CD14-positive monocyte (primary cell): ENCODE data around the gene STEAP3. TPM values are rescaled to one million over a fixed set of nuclear protein-coding genes. Genes with fewer than 3 reads are reported as not detected.

Source experiments
- DNase-seq, 3 donors: peaks; one replicate each; pipeline ENCODE4 v3.0.0-alpha.2; 2011 to 2022
- H2AFZ ChIP-seq: 2 replicates; pipeline ENCODE4 v1.6.0; 2012; ENCODE audit warnings: mild to moderate bottlenecking, low read depth, low read length, inconsistent platforms; ENCODE audit not compliant: insufficient read depth, poor library complexity, severe bottlenecking
- H3K27ac ChIP-seq, 2 donors: 1 replicate in 1 of 2; 2 replicates in 1 of 2; pipeline ENCODE4 v1.5.1; 2012 to 2013; ENCODE audit warnings: low read length in 2 of 2, control low read depth in 1 of 2, inconsistent platforms in 1 of 2, low read depth in 1 of 2, mild to moderate bottlenecking in 1 of 2
- H3K27me3 ChIP-seq, 2 donors: one replicate each; pipeline versions ENCODE4 v1.6.0 to v1.6.1; 2011 to 2013; ENCODE audit warnings: low read length in 2 of 2; ENCODE audit not compliant: control insufficient read depth in 2 of 2, insufficient read depth in 2 of 2
- H3K36me3 ChIP-seq, 2 donors: replicated peaks in 1 of 2; 1 replicate in 1 of 2; 2 replicates in 1 of 2; pipeline versions ENCODE4 v1.5.1 to v1.6.1; 2012 to 2013; ENCODE audit warnings: low read length in 2 of 2, control low read depth in 1 of 2, inconsistent platforms in 1 of 2, mild to moderate bottlenecking in 1 of 2; ENCODE audit not compliant: insufficient read depth in 2 of 2, control insufficient read depth in 1 of 2
- H3K4me1 ChIP-seq, 2 donors: 1 replicate in 1 of 2; 2 replicates in 1 of 2; pipeline versions ENCODE4 v1.5.1 to v1.6.1; 2012 to 2013; ENCODE audit warnings: low read length in 2 of 2, control low read depth in 1 of 2, inconsistent platforms in 1 of 2, mild to moderate bottlenecking in 1 of 2, moderate library complexity in 1 of 2; ENCODE audit not compliant: insufficient read depth in 2 of 2, control insufficient read depth in 1 of 2
- H3K4me2 ChIP-seq: replicated peaks from 2 replicates; pipeline ENCODE3; 2012; ENCODE audit warnings: low read length, moderate library complexity, mild to moderate bottlenecking; ENCODE audit not compliant: poor library complexity, severe bottlenecking; ENCODE audit errors: extremely low read depth
- H3K4me3 ChIP-seq, 3 experiments: fragments of 200-600 bp in 1 of 3; sonication (generic) in 1 of 3; replicated peaks in 1 of 3; 1 replicate in 2 of 3; 2 replicates in 1 of 3; pipeline ENCODE4 v1.5.1; 2011 to 2013; ENCODE audit warnings: low read length in 3 of 3, mild to moderate bottlenecking in 3 of 3, control low read depth in 2 of 3, low read depth in 2 of 3, inconsistent platforms in 1 of 3, moderate library complexity in 1 of 3
- H3K79me2 ChIP-seq: 2 replicates; pipeline ENCODE4 v1.6.0; 2012; ENCODE audit warnings: mild to moderate bottlenecking, control low read depth, inconsistent platforms, low read length, moderate library complexity; ENCODE audit not compliant: insufficient read depth
- H3K9ac ChIP-seq: 2 replicates; pipeline ENCODE4 v1.6.0; 2017; ENCODE audit warnings: low read length, mild to moderate bottlenecking; ENCODE audit not compliant: insufficient read depth, poor library complexity, severe bottlenecking
- H3K9me3 ChIP-seq, 2 donors: replicated peaks in 1 of 2; 1 replicate in 1 of 2; 2 replicates in 1 of 2; pipeline versions ENCODE4 v1.5.1 to v1.6.1; 2012 to 2013; ENCODE audit warnings: low read length in 2 of 2, control low read depth in 1 of 2; ENCODE audit not compliant: control insufficient read depth in 1 of 2, insufficient read depth in 1 of 2
- H4K20me1 ChIP-seq: 2 replicates; pipeline ENCODE4 v1.6.0; 2012; ENCODE audit warnings: mild to moderate bottlenecking, low read length, control low read depth, moderate library complexity; ENCODE audit not compliant: insufficient read depth
- H3K27ac Mint-ChIP-seq, 7 donors: one replicate each; pipeline ENCODE4 v1.8.0; 2020; ENCODE audit warnings: mild to moderate bottlenecking in 7 of 7, mixed read lengths in 7 of 7, moderate library complexity in 6 of 7, inconsistent platforms in 2 of 7
- H3K27me3 Mint-ChIP-seq, 3 donors: one replicate each; pipeline ENCODE4 v1.8.0; 2021 to 2022; ENCODE audit warnings: low read depth in 3 of 3, mild to moderate bottlenecking in 3 of 3, mixed read lengths in 3 of 3, moderate library complexity in 3 of 3, inconsistent platforms in 1 of 3
- H3K36me3 Mint-ChIP-seq, 2 donors: one replicate each; pipeline ENCODE4 v1.8.0; 2020; ENCODE audit warnings: mixed read lengths in 2 of 2, inconsistent platforms in 1 of 2, mild to moderate bottlenecking in 1 of 2
- H3K4me1 Mint-ChIP-seq: one replicate; pipeline ENCODE4 v1.8.0; 2020; ENCODE audit warnings: mild to moderate bottlenecking, mixed read lengths
- H3K4me3 Mint-ChIP-seq, 2 donors: one replicate each; pipeline ENCODE4 v1.8.0; 2020; ENCODE audit warnings: mild to moderate bottlenecking in 2 of 2, mixed read lengths in 2 of 2, moderate library complexity in 1 of 2
- H3K9me3 Mint-ChIP-seq, 7 donors: one replicate each; pipeline ENCODE4 v1.8.0; 2020 to 2022; ENCODE audit warnings: mixed read lengths in 7 of 7, mild to moderate bottlenecking in 6 of 7, moderate library complexity in 6 of 7, inconsistent platforms in 2 of 7
- WGBS: methylation state at CpG from one replicate; pipeline ENCODE4 v1.1.5; 2013; ENCODE audit warnings: missing lambda C conversion rate; ENCODE audit not compliant: insufficient coverage; 5-methylcytosine and 5-hydroxymethylcytosine counted together
- intact Hi-C, 2 donors: fragments of 100-400 bp; cut with micrococcal nuclease; formaldehyde crosslinking; loops; one replicate each; pipeline versions ENCODE4 v1.15.0 to v1.15.1; 2023
- polyA plus RNA-seq, 3 donors: library from polyadenylated mRNA; depleted of rRNA in 1 of 3; unstranded in 2 of 3; stranded (reverse) in 1 of 3; fragments of 300-500 nt in 2 of 3; fragments of >200 nt in 1 of 3; fragmentation: Illumina TruSeq in 2 of 3; gene quantifications; 1 replicate in 2 of 3; 2 replicates in 1 of 3; pipeline ENCODE4 v1.2.3, GENCODE V29; 2012 to 2021
- TF ChIP-seq, protein P1 (sequence below): fragments of 200-600 bp; IDR thresholded peaks from one replicate; pipeline ENCODE4 v1.8.0; 2022; ENCODE audit warnings: antibody characterized with exemption, mild to moderate bottlenecking

The STEAP3 gene
- polyA plus RNA-seq, 3 donors, result 3.0 to 10.7 (median 3.3) TPM

- Mint-ChIP-seq H3K9me3 (no peaks in the 10 kb centered on the region), H3K4me1 (no peaks in the 10 kb centered on the region), H3K36me3 (no peaks in the 10 kb centered on the region), H3K4me3 (no peak overlapping the region), H3K27me3 (peaks cover 2 to 8% (median 2%) of the 10 kb centered on the region in 3 donors), H3K27ac (peak overlapping the region in 1 of 7 donors; percentile 27)
- TF ChIP-seq, protein P1, sequence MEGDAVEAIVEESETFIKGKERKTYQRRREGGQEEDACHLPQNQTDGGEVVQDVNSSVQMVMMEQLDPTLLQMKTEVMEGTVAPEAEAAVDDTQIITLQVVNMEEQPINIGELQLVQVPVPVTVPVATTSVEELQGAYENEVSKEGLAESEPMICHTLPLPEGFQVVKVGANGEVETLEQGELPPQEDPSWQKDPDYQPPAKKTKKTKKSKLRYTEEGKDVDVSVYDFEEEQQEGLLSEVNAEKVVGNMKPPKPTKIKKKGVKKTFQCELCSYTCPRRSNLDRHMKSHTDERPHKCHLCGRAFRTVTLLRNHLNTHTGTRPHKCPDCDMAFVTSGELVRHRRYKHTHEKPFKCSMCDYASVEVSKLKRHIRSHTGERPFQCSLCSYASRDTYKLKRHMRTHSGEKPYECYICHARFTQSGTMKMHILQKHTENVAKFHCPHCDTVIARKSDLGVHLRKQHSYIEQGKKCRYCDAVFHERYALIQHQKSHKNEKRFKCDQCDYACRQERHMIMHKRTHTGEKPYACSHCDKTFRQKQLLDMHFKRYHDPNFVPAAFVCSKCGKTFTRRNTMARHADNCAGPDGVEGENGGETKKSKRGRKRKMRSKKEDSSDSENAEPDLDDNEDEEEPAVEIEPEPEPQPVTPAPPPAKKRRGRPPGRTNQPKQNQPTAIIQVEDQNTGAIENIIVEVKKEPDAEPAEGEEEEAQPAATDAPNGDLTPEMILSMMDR, result no peak
- Histone ChIP-seq H3K9me3 (no peaks in the 10 kb centered on the region), H3K4me3 (no peak overlapping the region), H2AFZ (no peak overlapping the region), H3K27ac (no peak overlapping the region), H3K4me1 (no peaks in the 10 kb centered on the region), H3K36me3 (no peaks in the 10 kb centered on the region), H3K4me2 (no peak overlapping the region), H3K9ac (no peak overlapping the region), H3K79me2 (no peaks in the 10 kb centered on the region), H3K27me3 (no peaks in the 10 kb centered on the region), H4K20me1 (no peaks in the 10 kb centered on the region)
- 93% methylated on average over 10 of the region's 13 CpGs for WGBS
- intact Hi-C loops, result no loop called here
- DNase-seq, result no peak
Observed at GRCh38 chr2:119181791-119182445, 41.7 kb upstream of the STEAP3 start.

DNA sequence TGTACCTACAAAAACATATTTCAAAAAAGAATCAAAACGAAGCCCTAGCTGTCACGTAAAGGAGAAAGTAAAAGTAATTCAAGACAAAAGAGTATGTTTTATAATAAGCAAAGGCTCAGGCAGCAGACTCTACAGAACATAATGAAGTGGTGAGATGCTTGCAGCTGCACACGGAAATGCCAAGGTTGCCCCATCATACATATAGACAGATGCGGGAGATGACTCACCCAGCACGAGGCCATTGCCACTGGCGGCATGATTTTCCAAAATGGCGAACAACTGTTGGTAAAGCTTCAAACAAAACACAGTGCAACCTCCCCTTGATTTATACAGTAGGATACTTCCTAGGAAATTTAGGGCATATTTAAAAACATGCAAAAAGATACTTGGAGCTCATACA, 39.1 kb upstream of the STEAP3 start:
- Mint-ChIP-seq H3K4me3 (no peak overlapping the region), H3K36me3 (no peaks in the 10 kb centered on the region), H3K9me3 (no peaks in the 10 kb centered on the region), H3K4me1 (no peaks in the 10 kb centered on the region), H3K27me3 (peaks cover 5 to 8% (median 6%) of the 10 kb centered on the region in 3 donors), H3K27ac (no peak overlapping the region)
- Histone ChIP-seq H3K4me1 (no peaks in the 10 kb centered on the region), H3K27me3 (no peaks in the 10 kb centered on the region), H3K9ac (no peak overlapping the region), H3K9me3 (no peaks in the 10 kb centered on the region), H3K27ac (no peak overlapping the region), H3K79me2 (no peaks in the 10 kb centered on the region), H3K36me3 (no peaks in the 10 kb centered on the region), H3K4me3 (no peak overlapping the region), H2AFZ (no peak overlapping the region), H3K4me2 (no peak overlapping the region), H4K20me1 (no peaks in the 10 kb centered on the region)
- TF ChIP-seq, protein P1, result no peak
- intact Hi-C loops, result no loop called here
- 40% methylated on average over 1 of the region's 7 CpGs for WGBS
- DNase-seq, result peak in 1 of 3 donors; percentile 34
